Left lung (tissue), 10 donors: ENCODE measurements around the gene YIF1A. TPM values are rescaled to one million over a fixed set of nuclear protein-coding genes. Genes with fewer than 3 reads are reported as not detected.

Experiments
- ATAC-seq: fragments of 200-7000 bp; cut with Tn5 transposase; one replicate; pipeline ENCODE4 v1.9.1; 2020; ENCODE audit warnings: moderate library complexity
- DNase-seq, 4 donors: peaks; one replicate each; pipeline ENCODE4 v3.0.0-alpha.2; 2013 to 2020
- H3K27ac ChIP-seq, 2 donors: fragments of 200-600 bp; sonication (generic) in 1 of 2; one replicate each; pipeline versions ENCODE4 v1.5.0 to v1.8.0; 2020 to 2021
- H3K27me3 ChIP-seq, 2 donors: fragments of 200-600 bp; sonication (generic) in 1 of 2; one replicate each; pipeline versions ENCODE4 v1.5.0 to v1.8.0; 2020 to 2021
- H3K36me3 ChIP-seq, 2 donors: fragments of 200-600 bp; sonication (generic) in 1 of 2; one replicate each; pipeline versions ENCODE4 v1.5.0 to v1.8.0; 2020 to 2021
- H3K4me1 ChIP-seq, 2 donors: fragments of 200-600 bp; one replicate each; pipeline ENCODE4 v1.8.0; 2021
- H3K4me3 ChIP-seq, 2 donors: fragments of 200-600 bp; sonication (generic) in 1 of 2; one replicate each; pipeline versions ENCODE4 v1.5.0 to v1.8.0; 2020 to 2021; ENCODE audit warnings: mild to moderate bottlenecking in 1 of 2
- H3K9me3 ChIP-seq, 2 donors: fragments of 200-600 bp; sonication (generic) in 1 of 2; one replicate each; pipeline versions ENCODE4 v1.5.0 to v1.8.0; 2020 to 2021
- intact Hi-C, 2 donors: fragments of 100-400 bp; cut with DNase I; formaldehyde crosslinking; loops; one replicate each; pipeline versions ENCODE4 v1.11.2 to v1.14.2; 2022
- polyA plus RNA-seq, 6 donors: library from polyadenylated mRNA; unstranded; fragments of 120-200 nt; gene quantifications; one replicate each; pipeline ENCODE4 v1.2.1, GENCODE V29; 2013; ENCODE audit not compliant: insufficient read length in 6 of 6
- total RNA-seq, 2 donors: library from RNA; stranded (reverse); fragmentation: NEBNext Ultra II Directional; extraction: Animal tissue kit (Norgen Biotek cat#: 25700); gene quantifications; one replicate each; pipeline ENCODE4 v1.2.1, GENCODE V29; 2021
- TF ChIP-seq, protein P1 (sequence below), 2 donors: fragments of 200-600 bp; sonication (generic) in 1 of 2; IDR thresholded peaks; one replicate each; pipeline versions ENCODE4 v1.5.0 to v1.8.0; 2021; ENCODE audit warnings: antibody characterized with exemption in 2 of 2
- donor health status: DM: no; HTN: yes; CAD: no.
- donor health status: DM: no; HTN: no; CAD: no.

The YIF1A gene
- total and polyA plus RNA-seq, 8 donors, result 32.9 to 118 (median 45.9) TPM

GRCh38 chr11:66294626-66295620 is 6.0 kb upstream of the YIF1A start:
- intact Hi-C loops, result no loop called here
- peaks cover 6 to 11% of the 10 kb centered on the region in 2 donors for H3K4me1 ChIP-seq
- H3K9me3 ChIP-seq, result no peaks in the 10 kb centered on the region
- TF ChIP-seq, protein P1, sequence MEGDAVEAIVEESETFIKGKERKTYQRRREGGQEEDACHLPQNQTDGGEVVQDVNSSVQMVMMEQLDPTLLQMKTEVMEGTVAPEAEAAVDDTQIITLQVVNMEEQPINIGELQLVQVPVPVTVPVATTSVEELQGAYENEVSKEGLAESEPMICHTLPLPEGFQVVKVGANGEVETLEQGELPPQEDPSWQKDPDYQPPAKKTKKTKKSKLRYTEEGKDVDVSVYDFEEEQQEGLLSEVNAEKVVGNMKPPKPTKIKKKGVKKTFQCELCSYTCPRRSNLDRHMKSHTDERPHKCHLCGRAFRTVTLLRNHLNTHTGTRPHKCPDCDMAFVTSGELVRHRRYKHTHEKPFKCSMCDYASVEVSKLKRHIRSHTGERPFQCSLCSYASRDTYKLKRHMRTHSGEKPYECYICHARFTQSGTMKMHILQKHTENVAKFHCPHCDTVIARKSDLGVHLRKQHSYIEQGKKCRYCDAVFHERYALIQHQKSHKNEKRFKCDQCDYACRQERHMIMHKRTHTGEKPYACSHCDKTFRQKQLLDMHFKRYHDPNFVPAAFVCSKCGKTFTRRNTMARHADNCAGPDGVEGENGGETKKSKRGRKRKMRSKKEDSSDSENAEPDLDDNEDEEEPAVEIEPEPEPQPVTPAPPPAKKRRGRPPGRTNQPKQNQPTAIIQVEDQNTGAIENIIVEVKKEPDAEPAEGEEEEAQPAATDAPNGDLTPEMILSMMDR (IDR thresholded peaks at IDR 0.05), result no peak
- no peak overlapping the region for H3K27ac ChIP-seq
- H3K4me3 ChIP-seq, result no peak overlapping the region
- ATAC-seq (no peak), DNase-seq (no peak)
- no peaks in the 10 kb centered on the region for H3K36me3 ChIP-seq
- peaks cover 19 to 77% of the 10 kb centered on the region in 2 donors for H3K27me3 ChIP-seq

- intact Hi-C loops, result no loop called here
- DNase-seq (no peak), ATAC-seq (no peak)
- H3K4me1 ChIP-seq, result peaks cover 7 to 18% of the 10 kb centered on the region in 2 donors
- no peaks in the 10 kb centered on the region for H3K9me3 ChIP-seq
- no peaks in the 10 kb centered on the region for H3K36me3 ChIP-seq
- TF ChIP-seq, protein P1 (IDR thresholded peaks at IDR 0.05), result no peak
- H3K27me3 ChIP-seq, result peaks cover 19 to 79% of the 10 kb centered on the region in 2 donors
- no peak overlapping the region for H3K4me3 ChIP-seq
- H3K27ac ChIP-seq, result no peak overlapping the region
Observed at GRCh38 chr11:66293777-66294625, 5.1 kb upstream of the YIF1A start.

DNA sequence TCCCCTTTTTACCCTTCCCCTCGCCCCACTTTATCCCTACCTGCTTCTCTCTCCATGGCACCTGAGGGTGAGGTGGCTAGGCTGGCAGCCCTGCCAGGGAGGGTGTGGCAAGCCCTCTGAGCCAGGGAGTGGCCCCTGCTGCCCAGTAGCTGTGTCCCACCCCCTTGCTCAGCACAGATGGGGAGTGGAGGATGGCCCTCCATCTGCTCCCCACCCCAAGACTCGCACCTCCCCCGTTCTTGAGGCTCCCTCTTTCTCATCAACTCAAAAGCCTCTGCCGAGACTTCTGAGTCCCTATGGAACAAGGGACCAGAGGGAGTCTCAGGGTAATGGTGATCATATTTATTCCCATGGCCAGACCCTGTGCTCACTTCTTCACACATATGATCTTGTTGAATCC is 4.4 kb upstream of the YIF1A start:
- H3K4me3 ChIP-seq, result no peak overlapping the region
- no peak overlapping the region for H3K27ac ChIP-seq
- TF ChIP-seq, protein P1 (IDR thresholded peaks at IDR 0.05), result no peak
- no peak for ATAC-seq
- DNase-seq, result no peak
- peaks cover 19 to 79% of the 10 kb centered on the region in 2 donors for H3K27me3 ChIP-seq
- H3K9me3 ChIP-seq, result no peaks in the 10 kb centered on the region
- H3K36me3 ChIP-seq, result no peaks in the 10 kb centered on the region
- intact Hi-C loops, result no loop called here
- H3K4me1 ChIP-seq, result peaks cover 8 to 20% of the 10 kb centered on the region in 2 donors

GRCh38 chr11:66292543-66293332 is 3.8 kb upstream of the YIF1A start:
- TF ChIP-seq, protein P1 (IDR thresholded peaks at IDR 0.05), result no peak
- intact Hi-C loops, result no loop called here

More at GRCh38 chr11:66292543-66293332, 3.8 kb upstream of the YIF1A start:
- no peaks in the 10 kb centered on the region for H3K36me3 ChIP-seq
- no peak overlapping the region for H3K27ac ChIP-seq
- peaks cover 19 to 79% of the 10 kb centered on the region in 2 donors for H3K27me3 ChIP-seq
- H3K4me1 ChIP-seq, result peaks cover 14 to 26% of the 10 kb centered on the region in 2 donors
- H3K9me3 ChIP-seq, result no peaks in the 10 kb centered on the region
- ATAC-seq (no peak), DNase-seq (no peak)
- no peak overlapping the region for H3K4me3 ChIP-seq
